NCI-H2227 treated with DMSO at 0.1 percent for 48 hours (cell line): ENCODE data around the gene GSG1L.
"Not testable (repeated sequence)": the region's sequence is repeated elsewhere in the genome, so short reads cannot be mapped to it uniquely, and the experiment has no call there.

Experiments
- DNase-seq: peaks from one replicate; lab custom pipeline; 2025; lab: John Stamatoyannopoulos, UW

GSG1L gene

DNA sequence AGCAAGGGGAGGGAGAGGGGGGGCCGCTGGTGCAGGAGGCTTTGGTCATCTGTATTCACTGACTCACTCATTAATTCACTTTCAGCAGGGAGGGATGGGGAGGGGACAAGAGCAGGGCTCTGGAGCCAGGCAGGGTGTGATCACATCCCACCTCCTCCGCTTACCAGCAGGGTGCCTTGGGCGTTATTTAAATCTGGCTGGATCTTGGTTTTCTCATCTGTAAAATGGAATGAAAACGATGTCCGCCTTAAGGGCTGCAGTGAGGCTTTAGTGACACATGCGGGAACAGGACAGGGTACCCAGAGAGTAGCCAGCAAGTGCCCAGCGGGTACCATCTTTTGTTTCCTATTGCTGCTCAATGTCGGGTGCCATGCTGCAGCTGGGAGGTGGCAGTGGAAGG, 161.0 kb downstream of the GSG1L start:
- no peak for DNase-seq

DNA sequence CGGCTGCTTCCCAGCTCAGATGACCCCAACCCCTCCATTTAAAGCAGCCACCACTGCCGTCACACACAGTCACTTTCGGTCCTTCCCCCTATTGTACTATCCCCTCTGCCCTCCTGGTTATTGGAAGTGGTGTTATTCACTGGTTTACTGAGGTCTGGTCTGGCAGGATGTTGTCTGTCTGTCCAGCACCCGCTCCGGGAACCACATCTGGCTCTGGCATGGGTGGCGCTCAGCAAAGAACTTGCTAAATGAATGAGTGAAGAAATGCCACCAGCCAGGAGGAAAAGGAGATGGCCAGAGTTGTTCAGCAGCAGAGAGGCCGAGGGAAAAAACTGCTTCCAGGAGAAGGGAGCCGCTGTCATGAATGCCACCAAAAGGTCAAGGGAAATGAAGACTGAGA, 161.6 kb downstream of the GSG1L start:
- no peak for DNase-seq

DNA sequence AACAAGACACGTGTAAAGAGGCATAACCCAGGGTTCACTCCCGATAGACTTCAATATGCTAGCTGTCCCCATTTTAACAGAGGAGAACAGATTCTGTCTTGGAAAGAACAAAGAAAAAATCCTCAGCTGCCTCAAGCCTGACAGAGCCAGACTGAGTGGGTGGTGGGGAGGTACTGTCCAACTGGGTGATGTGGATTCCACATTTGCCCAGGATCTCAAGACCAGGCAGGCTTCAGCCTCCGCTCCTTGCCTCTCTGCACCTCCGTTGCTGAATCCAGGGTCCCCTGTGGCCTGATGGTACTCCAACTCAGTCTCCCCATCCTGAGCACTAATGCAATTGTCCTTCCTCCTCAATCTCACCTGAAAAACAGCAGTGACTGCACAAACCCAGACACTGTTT, 163.8 kb downstream of the GSG1L start:
- no peak for DNase-seq

DNA sequence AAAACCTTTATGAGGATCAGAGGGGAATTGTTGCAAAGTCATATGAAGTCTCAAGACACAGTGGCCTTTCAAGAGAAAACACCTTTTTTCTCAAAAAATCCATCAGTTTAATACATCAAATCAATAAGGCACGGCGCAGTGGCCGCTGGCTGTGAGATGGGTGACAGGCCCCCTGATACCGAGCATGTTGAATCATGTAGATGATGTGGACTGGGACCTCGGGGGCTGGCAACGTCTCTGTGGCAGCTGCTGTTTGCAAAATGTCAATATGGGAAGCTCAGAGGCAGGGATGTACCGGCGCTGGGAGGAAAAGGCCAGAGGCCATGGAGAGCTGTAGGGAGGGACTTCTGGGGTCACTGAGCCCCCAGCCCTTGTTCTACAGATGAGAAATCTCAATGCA, 169.1 kb downstream of the GSG1L start:
- DNase-seq: no peak

DNA sequence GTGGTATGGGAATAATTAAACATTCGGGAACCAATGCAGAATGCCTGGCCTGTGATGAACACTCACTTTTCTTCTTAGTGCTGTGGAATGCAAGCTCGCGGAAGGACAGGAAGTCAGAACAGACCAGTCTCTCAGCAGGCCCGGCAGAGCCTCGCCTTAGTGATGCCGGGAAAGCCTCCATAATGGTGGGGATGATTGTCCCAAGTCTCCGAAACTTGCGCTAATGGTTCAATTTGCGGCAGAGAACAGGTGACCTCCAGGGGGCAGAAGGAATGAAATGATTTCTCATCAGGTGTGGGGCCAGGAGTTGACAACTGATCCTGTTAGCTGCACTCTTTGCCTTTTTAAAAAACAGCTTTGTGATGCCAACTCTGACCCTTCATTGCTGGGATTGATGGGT, 170.6 kb downstream of the GSG1L start:
- DNase-seq: no peak

DNA sequence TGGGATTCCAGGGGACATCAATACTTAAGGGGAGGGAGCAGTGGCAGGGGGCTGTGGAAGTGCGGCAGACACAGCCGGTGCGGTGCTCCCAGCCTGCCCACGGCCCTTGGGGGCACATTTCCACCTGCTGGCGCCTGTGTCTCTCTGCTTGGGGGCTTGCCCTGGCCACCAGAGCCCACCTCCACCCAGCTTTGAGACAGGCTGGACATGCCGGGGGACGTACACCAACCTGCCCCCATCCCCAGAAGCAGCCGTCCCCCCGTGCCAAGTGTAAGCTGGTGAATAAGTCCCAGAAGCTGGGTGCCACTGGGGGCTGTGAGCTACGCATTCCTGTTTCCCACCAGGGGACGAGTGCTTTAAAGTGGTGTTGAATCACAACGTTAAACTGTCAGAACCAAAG, 172.6 kb downstream of the GSG1L start:
- DNase-seq: no peak

DNA sequence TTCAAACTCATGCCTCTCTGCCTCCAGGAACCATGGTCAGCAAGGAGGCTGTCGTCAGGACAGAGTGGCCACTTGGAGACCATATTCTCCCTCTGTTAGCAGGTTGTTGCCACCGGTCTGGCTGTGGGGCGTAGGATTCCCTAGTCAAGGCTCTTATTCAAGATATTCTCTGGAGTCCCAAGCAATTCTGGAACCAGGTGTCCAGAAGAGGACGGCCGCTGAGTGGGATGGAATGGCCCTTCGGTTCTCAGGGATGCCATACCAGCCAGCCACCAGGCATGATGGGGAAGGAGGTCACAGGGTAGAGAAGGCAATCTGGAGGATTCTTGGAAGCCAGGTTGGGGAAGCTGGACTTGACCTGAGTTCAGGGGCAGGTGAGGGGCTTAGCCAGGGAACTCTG, 173.5 kb downstream of the GSG1L start:
- DNase-seq: no peak

DNA sequence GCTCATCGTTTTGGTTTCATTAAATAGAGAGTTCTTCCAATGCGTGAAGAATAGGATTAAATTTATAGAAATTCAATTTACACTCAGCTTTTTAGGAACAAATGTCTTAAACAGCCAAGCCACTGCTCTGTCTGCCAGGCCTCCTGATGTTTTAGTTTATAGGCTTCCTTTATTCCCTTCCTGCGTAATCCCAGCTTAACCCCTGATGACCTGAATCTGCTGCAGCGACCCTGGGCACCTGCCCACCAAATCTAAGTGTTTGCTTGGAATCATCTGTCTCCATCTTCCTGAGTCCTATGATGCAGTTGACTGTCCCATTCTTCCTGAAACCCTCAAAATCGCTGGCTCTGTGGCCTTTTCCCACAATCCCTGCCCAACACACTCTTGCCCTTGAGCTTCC, 179.9 kb downstream of the GSG1L start:
- DNase-seq: no peak

DNA sequence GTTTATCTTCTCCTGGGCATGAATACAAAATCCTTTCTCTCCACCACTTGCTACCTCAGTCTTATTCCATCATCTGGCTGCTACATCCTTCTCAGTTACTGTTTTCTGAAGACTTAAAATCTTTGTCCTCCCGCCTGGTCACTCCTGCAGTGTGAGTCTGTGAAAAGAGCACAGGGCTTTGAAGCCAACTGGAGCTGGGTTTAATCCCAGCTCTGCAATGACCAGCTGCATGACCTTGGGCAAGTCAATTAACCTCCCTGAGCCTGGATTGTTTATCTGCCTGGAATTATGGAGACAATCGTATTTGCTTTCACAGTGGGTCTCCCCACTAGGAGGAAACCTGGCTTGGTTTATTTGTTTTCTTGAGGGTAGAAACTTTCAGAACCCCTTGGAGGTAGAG, 183.2 kb downstream of the GSG1L start:
- DNase-seq: no peak

DNA sequence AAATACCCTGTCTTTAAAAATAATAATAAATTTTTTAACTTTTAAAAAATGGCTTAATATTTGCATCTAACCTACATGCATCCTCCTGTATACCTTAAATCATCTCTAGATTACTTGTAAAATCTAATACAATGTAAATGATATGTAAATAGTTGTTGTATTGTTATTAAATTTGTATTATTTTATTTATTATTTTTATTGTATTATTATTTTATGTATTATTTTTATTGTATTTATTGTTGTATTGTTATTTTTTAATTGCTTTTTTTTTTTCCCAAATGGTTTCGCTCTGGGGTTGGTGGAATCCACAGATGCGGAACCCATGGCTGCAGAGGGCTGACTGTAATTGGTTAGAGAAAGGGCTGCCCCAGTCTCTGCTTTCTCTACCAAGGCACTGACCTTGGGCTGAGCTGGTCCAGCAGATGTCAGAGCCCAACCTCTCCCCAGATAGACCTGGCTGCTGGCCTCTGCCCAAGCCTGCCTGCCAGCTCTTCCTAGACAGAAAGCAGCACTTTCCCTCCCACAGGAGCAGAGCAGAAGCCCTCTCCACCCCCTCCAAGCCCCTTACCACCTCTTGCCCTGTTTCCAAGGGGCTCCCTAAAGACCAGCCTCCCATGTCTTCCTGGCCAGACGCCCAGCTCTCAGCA, 183.8 kb downstream of the GSG1L start:
- DNase-seq: no peak

DNA sequence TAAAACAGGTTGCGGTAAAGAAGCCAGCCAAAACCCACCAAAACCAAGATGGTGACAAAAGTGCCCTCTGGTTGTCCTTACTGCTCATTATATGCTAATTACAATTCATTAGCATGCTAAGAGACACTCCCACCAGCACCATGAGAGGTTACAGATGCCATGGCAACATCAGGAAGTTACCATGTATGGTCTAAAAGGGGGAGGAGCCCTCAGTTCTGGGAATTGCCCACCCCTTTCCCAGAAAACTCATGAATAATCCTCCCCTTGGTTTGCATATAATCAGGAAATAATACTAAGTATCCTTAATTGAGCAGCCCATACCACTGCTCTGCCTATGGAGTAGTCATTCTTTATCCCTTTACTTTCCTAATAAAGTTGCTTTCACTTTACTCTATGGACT, 190.9 kb downstream of the GSG1L start:
- not testable (repeated sequence) for DNase-seq

DNA sequence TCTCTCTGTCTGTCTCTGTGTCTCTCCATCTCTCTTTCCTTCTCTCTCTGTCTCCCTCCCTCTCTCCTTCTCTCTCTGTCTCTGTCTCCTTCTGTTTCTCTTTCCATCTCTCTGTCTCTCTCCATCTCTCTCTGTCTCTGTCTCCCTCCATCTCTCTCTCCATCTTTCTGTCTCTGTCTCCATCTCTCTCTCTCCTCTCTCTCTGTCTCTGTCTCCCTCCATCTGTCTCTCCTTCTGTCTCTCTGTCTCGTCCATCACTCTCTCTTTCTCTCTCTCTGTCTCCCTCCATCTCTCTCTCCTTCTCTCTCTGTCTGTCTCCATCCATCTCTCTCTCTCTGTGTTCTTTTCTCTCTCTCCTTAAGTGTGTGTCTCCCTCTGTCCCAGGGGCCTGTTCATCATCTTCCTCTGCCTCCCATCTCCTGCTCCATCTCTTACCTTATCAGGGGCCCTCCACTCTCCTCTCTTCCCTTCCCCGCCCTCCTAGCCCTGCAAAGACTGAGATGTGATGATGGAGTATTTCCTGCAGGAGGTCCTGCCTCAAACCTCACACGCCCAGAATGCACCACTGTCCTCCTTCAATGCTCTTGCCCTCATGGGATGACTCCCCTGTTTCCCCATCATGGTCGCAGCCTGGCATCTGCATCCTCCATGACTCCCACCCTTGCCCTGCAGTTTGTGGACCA, 193.3 kb downstream of the GSG1L start:
- DNase-seq: no peak

DNA sequence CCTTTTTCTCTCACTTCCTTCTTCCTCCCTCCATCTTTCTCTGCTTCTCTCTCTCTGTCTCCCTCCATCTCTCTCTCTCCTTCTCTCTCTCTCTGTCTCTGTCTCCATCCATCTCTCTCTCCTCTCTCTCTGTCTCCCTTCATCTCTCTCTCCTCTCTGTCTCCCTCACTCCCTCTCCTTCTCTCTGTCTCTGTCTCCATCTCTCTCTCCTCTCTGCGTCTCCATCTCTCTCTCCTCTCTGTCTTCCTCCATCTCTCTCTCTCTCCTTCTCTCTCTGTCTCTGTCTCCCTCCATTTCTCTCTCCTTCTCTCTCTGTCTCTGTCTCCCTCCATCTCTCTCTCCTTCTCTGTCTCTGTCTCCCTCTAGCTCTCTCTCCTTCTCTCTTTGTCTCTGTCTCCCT, 194.1 kb downstream of the GSG1L start:
- DNase-seq: no peak

DNA sequence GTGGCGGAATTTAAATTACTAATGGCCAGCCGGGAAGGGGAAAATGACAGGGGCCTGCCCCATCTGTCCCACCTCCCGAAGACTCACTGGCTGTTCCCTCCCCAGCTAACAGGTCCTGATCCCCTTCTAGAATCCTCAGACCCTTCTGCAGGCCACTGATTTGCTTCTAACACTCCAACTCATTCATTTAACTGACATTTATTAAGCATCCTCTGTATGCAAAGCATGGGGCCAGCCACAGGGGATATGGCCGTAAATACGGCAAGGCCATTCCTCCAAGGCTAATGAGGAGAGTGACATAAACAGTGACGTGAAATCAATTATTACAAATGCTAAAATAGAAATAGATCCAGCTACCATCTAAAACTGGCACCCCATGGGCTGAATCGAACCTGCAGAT, 195.3 kb downstream of the GSG1L start:
- DNase-seq: no peak

DNA sequence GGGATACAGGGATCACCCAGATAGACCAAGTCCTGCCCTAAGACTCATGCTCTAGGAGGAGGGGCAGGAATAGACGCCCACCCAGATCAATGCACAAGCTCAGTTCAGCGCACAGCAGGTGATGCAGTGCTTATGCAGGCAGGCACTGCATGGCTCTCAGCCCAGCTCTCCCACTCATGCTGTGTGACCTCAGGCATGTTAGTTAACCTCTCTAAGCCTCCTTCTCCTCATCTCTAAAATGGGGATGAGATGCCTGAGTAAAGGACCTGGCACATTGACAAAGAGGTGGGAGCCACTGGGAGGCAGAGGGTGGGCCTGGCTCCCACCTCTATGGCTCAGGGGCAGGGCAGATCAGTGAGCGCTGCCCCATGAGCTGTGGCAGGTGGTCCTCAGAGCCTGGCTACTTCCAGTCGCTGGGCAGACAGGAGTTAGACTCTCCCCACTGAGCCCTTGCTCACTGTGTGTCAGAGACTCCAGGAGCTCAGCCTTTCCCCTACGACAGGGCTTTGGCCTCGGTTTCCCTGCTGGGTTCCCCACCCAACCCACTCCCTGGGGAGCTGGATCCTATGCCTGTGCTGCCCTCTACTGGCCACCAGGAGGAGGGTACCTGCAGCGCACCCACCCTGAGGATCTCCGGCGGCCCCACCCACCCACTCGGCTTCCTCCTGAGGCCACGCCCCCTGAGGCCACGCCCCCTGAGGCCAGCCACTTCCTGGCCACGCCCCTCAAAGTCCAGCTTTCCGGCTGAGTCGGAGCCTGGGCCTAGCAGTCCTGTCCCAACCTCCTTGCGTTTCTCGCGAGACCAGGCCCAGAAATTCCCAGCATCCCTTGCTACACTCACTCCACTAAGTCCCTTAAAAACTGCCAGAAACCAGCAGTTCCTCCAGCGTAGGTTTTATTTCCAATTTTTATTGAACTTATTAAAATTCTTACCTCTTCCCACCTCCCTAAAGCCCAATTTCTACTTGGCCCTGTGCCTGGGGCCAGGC, 196.1 kb downstream of the GSG1L start:
- peak; percentile 0 for DNase-seq

DNA sequence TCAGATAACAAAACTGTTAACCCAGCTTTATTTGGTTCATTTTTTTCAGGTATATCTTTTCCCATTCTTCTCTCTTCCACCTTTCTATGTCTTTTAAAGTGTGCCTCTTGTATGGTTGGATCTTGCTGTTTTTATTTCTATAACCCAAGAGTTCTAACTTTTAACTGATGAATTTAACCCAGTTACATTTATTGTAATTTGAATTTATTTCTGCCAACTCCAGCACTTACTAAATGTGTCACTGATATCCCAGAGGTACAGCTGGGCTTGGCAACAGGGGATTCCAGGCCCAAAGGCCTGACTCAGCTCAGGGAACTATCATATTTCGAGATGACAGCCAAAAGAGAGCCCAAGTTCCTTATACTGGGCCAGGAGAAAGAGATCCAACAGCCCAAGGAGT, 200.1 kb downstream of the GSG1L start:
- DNase-seq: no peak

DNA sequence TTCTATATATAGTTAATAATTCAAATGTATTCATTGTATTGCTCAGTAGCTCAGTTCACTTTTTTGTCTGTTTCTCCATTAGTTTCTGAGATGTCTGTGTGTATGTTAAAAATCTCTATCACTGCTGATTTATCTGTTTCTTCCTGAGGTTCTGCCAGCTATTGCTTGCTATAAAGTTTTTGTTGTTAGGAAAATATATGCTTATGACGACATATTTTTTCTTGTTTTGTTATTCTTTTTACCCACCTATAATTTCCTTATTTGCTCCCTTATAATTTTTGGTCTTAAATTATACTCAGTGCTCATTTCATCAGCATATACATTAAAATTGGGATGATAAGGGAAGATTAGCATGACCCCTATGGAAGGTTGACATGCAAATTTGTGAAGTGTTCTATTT, 200.6 kb downstream of the GSG1L start:
- DNase-seq: no peak

DNA sequence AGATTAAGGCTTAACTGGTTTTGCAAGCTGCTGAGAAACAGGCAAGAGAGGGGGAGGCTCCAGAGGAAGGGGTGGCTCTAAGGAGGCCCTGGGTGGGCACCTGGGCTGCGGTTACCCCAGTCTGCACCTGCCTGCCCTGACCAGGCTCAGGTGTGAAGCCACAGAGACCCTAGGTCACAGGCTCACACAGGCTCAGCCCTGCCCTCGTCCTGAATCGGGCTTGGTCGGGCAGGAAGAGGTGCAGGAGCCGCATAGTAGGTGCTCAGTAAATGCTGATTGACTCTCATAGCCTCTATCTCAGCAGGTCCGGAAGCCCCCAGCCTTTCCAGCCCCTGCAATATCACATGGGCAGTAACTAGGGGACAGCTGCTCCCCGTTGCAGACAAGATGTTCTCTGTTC, 203.4 kb downstream of the GSG1L start:
- no peak for DNase-seq

DNA sequence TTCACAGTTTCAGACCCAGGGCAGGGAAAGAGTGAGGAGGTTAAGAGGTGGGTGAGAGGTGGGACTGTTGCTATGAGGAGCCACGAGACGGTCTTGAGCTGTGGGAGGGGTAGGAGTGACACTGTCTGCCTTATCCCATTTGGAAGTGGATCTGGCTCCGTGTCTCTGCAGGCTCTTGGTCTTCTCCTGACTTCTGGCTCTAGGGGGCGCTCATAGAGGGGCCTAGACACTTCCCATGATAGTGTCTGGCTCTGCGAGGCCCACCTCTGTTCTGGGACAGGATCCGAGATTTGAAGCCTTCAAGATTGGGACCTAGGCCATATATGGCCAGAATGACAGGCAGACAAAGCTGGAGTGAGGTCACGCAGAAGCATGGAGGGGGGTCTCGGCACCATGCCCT, 204.5 kb downstream of the GSG1L start:
- no peak for DNase-seq

DNA sequence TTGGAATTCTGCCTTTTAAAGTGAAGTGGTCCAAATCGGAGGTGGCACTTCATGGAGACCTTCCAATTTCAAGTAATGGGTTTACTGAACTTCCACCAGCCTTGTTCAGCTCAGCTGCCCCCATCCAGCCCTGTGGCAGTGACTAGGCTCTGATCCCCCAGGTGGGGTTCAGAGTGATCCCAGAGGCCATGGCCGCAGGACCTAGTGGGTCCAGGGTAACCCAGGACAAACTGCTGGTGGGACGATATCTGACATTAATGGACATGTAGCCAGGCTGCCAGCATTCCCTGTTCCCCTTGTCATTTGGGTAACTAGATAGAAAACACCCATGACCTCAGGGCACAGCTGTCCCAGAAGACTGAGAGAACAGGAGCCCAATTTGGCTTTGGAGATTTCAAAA, 209.9 kb downstream of the GSG1L start:
- no peak for DNase-seq

DNA sequence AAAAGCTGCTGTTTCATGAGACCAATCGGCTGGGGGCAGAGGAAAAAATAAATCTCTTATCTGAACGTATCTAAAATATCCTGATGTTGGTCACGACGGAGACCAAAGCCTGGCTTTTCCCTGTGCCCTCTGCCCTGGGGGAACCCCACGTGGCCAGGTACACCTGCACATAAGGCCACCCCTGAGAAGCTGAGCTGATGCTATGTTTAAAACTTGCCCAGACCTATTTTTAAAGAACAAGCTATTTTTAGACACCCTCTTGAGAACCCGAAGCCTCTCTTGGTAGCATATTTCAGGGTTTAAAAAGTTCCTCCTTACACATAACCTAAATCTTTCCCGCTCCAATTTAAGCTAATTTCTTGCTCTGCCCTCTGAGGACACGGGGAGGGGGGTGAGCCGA, 210.4 kb downstream of the GSG1L start:
- DNase-seq: no peak

DNA sequence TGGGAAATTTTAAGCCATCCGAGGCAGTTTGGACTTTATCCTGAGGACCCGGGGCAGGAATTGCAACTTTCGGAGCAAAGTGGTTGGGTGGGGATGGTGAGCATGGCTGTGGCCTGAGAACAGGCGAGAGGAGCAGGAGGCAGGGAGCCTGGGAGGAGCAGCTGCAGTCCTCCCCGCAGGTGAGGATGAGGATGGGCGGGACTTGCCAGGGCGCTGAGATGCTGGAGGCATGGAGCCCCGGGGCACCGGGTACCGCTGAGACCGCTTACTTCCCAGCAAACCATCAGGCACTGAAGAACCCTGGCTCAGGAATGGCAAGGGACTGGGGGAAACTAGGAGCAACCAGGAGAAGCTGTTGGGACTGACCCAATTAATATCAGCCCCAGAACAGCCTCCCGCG, 210.8 kb downstream of the GSG1L start:
- no peak for DNase-seq

DNA sequence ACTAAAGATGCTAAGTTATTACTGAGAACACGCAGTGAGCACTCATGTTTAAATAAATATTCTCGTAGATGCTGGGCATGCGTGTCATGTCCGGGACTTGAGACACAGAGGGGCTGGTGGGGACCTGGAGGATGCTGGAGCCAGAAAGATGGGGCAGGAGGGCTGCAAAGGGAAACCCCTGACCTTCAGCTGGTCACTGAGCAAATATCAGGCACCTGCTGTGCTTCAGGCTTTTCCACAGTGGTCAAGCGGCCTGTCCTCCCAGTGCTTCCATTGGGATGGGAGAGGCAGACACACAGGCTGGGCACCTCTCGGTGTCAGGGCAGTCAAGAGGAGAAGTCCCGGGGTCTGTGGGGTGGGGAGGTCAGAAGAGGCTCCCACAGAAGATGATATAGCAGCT, 211.4 kb downstream of the GSG1L start:
- no peak for DNase-seq
